Hepatocyte (in vitro differentiated cells): ENCODE results near the gene ATG4B.

Source experiments
- CTCF ChIP-seq: fragments of 200-600 bp; sonication (generic); IDR thresholded peaks from 2 replicates; pipeline ENCODE4 v1.5.1; 2016; ENCODE audit warnings: antibody characterized with exemption, mild to moderate bottlenecking; ENCODE audit not compliant: poor library complexity
- EZH2 ChIP-seq: fragments of 200-600 bp; sonication (generic); IDR thresholded peaks from 2 replicates; pipeline ENCODE4 v1.6.1; 2016; ENCODE audit warnings: antibody characterized with exemption, mild to moderate bottlenecking, borderline replicate concordance

- TF ChIP-seq CTCF (no peak), EZH2 (no peak)
Observed at GRCh38 chr2:241652142-241652541, 14.6 kb downstream of the ATG4B start.
